Effector memory CD4-positive, alpha-beta T cell (primary cell): Measurements from ENCODE around the gene HDAC11.
"Not testable (repeated sequence)": the region's sequence is repeated elsewhere in the genome, so short reads cannot be mapped to it uniquely, and the experiment has no call there.

ENCODE experiments used
- DNase-seq, 3 donors: peaks; one replicate each; pipeline ENCODE4 v3.0.0-alpha.2; 2020
- H3K27ac ChIP-seq: 2 replicates; pipeline ENCODE4 v1.7.0; 2013; ENCODE audit warnings: mild to moderate bottlenecking, low read length, moderate library complexity; ENCODE audit not compliant: insufficient read depth, poor library complexity, severe bottlenecking
- H3K27me3 ChIP-seq: replicated peaks from 2 replicates; pipeline ENCODE4 v1.7.0; 2013; ENCODE audit warnings: mild to moderate bottlenecking, low read length; ENCODE audit not compliant: insufficient read depth, control insufficient read depth, poor library complexity, severe bottlenecking
- H3K36me3 ChIP-seq: 2 replicates; pipeline ENCODE4 v1.7.0; 2013; ENCODE audit warnings: mild to moderate bottlenecking, low read length, moderate library complexity; ENCODE audit not compliant: control insufficient read depth, insufficient read depth
- H3K4me1 ChIP-seq: 2 replicates; pipeline ENCODE4 v1.7.0; 2013; ENCODE audit warnings: low read length, mild to moderate bottlenecking; ENCODE audit not compliant: control insufficient read depth, insufficient read depth, poor library complexity, severe bottlenecking
- H3K4me3 ChIP-seq: 2 replicates; pipeline ENCODE4 v1.7.0; 2013; ENCODE audit warnings: low read length, low read depth, mild to moderate bottlenecking; ENCODE audit not compliant: insufficient read depth, poor library complexity, severe bottlenecking
- H3K9me3 ChIP-seq: 2 replicates; pipeline ENCODE4 v1.7.0; 2013; ENCODE audit warnings: mild to moderate bottlenecking, low read length, moderate library complexity; ENCODE audit not compliant: control insufficient read depth

Gene HDAC11

DNA sequence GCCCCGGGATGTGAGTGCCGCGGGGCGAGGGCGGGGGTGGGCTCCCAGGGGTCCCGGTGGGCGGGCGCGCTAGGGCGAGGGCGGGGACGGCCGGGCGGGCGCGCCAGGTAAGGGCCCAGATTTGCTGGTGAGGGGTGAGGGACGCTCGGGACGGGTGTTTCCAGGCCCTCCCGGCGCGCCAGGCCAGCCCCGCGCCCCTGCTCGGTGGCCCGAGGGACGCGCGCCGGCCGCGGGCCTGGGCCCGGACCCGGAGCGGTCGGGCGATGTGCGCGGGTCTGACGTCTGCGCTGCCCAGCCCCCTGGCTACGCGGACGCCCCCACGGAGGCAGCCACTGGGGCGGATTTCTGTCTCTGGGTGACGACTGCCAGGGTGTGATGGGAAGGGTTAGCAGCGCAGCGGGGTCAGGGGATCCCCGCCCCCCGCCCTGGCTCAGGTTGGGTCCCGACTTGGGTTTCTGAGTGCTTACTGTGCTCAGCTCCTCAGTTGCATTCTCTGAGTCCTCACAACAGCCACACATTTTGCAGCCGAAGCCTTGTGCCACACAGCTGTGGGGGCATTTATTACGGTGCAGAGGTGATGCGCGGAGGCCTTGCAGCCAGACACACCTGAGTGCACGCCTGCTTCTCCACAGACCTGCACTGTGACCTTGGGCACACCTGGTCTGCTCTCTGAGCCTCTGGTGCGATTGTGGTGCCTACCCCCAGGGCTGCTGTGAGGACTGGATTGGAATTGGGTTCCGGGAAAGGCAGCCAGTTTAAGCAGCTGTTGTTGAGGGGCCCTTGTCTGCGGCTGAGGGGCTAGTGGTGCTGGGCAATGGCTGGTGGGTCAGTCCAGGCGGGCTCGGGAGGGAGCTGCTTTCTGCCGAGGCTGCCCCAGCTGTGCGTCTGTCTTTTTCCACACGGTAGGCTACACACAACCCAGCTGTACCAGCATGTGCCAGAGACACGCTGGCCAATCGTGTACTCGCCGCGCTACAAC lies 523 bp downstream of the HDAC11 start:
- H3K27ac ChIP-seq = peak overlapping the region; percentile 91
- no peaks in the 10 kb centered on the region for H3K36me3 ChIP-seq
- peak overlapping the region; percentile 23 for H3K4me3 ChIP-seq
- peak; percentile 41 to 53 (median 46) for DNase-seq
- H3K4me1 ChIP-seq = peaks cover 25% of the 10 kb centered on the region
- no peaks in the 10 kb centered on the region for H3K9me3 ChIP-seq
- H3K27me3 ChIP-seq = no peaks in the 10 kb centered on the region

DNA sequence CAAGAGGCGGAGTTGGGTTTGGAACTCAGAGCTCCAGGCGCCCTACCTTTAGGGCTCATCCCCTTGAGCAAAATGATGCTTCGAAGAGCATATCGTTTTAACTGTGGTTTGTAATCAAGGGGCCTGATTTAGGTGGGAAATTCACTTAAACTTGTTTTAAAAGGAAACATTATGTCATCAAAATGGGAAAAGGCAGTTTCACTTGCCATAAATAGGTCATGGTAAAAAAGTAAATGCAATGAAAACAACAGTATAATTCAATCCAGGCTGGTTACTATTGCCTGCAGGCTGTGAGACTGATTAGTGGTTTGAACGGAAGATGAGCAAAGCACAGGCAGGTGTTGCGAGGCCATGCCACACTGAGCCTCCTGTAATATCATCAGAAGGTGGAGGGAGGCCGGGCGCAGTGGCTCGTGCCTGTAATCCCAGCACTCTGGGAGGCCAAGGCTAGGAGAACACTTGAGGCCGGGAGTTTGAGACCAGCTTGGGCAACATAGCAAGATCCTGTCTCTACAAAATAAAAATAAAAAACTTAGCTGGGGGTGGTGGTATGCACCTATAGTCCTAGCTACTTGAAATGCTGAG lies 2.1 kb downstream of the HDAC11 start:
- DNase-seq = no peak
- Histone ChIP-seq H3K4me1 (peaks cover 23% of the 10 kb centered on the region), H3K4me3 (no peak overlapping the region), H3K9me3 (no peaks in the 10 kb centered on the region), H3K27me3 (no peaks in the 10 kb centered on the region), H3K27ac (no peak overlapping the region), H3K36me3 (no peaks in the 10 kb centered on the region)

DNA sequence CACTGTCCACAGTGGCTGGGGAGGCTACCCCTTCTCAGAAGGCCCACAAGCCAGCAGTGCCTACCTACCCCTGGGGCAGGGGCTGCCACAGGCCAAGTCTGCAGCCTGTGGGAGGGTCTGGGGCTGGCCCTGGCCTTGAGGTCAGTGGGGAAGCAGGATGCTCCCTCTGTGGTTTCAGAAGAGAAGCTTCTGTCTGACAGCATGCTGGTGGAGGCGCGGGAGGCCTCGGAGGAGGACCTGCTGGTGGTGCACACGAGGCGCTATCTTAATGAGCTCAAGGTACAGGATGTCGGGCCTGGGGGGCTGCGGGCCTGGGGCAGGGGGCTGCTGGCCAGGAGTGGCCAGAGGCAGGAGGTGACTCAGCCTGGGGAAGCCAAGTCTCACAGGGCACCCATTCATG lies 3.2 kb downstream of the HDAC11 start:
- H3K27ac ChIP-seq = no peak overlapping the region
- H3K4me1 ChIP-seq = peaks cover 23% of the 10 kb centered on the region
- H3K9me3 ChIP-seq = no peaks in the 10 kb centered on the region
- no peaks in the 10 kb centered on the region for H3K27me3 ChIP-seq
- no peak overlapping the region for H3K4me3 ChIP-seq
- DNase-seq = no peak
- no peaks in the 10 kb centered on the region for H3K36me3 ChIP-seq

DNA sequence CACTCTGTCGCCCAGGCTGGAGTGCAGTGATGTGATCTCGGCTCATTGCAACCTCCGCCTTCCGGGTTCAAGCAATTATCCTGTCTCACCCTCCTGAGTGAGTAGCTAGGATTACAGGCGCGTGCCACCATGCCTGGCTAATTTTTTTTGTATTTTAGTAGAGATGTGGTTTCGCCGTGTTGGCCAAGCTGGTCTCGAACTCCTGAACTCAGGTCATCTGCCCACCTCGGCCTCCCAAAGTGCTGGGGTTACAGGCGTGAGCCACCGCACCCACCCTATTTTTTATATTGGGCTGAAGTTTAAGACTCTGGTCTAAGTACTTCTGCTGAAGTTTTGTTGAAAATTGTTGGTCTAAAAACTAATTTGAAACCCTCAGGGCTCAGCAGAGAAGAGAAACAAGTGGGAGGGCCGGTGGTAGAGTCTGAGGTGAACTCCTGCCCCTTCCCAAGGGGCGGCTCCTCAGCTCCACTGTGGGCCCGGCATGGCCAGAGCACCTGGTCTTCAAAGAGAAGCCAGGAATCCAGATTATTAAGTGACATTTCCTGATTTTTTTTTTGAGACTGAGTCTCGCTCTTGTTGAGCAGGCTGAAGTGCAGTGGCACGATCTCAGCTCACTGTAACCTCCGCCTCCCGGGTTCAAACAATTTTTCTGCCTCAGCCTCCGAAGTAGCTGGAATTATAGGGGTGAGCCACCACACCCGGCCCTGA lies 4.0 kb downstream of the HDAC11 start:
- H3K27me3 ChIP-seq = no peaks in the 10 kb centered on the region
- H3K27ac ChIP-seq = peak overlapping the region; percentile 37
- H3K4me1 ChIP-seq = peaks cover 22% of the 10 kb centered on the region
- H3K4me3 ChIP-seq = no peak overlapping the region
- DNase-seq = no peak
- no peaks in the 10 kb centered on the region for H3K36me3 ChIP-seq
- H3K9me3 ChIP-seq = no peaks in the 10 kb centered on the region

DNA sequence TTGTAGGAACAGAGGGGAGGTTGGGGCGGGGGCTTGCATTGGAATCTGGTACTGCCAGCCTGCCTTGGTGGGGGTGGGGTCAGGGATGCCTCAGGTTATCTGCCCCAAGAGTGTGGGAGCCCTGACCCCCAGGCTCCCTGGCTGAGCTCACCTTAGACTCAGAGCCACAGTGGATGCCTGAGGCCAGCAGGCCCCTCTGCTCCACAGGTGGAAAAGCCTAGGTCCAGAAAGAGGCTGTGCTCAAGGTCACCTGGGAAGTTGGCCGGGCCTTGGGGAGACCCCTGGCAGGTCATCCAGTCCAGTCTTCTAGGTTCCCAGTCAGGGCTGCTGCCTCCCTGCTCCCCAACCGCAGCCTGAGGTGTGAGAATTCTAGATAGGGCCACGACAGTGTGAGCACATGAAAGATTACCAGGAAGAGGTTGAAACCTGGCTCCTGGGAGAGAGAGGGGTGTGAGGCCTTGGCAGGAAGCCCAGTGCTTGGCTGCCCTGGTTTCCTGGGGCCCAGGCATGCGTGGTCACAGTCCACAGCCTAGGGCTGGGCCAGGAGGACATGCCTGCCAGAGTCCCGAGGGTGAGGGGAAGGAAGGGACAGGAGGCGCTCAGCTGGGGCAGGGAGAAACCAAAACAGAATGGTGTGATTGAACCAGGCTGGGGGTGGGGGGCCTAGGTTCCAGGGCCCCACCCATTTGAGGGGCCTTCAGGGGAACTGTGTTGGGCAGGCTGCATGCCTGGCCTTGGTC lies 4.9 kb downstream of the HDAC11 start:
- H3K27me3 ChIP-seq = no peaks in the 10 kb centered on the region
- peaks cover 18% of the 10 kb centered on the region for H3K4me1 ChIP-seq
- H3K27ac ChIP-seq = peak overlapping the region; percentile 37
- no peaks in the 10 kb centered on the region for H3K9me3 ChIP-seq
- no peaks in the 10 kb centered on the region for H3K36me3 ChIP-seq
- H3K4me3 ChIP-seq = no peak overlapping the region
- peak in 1 of 3 donors; percentile 10 for DNase-seq

DNA sequence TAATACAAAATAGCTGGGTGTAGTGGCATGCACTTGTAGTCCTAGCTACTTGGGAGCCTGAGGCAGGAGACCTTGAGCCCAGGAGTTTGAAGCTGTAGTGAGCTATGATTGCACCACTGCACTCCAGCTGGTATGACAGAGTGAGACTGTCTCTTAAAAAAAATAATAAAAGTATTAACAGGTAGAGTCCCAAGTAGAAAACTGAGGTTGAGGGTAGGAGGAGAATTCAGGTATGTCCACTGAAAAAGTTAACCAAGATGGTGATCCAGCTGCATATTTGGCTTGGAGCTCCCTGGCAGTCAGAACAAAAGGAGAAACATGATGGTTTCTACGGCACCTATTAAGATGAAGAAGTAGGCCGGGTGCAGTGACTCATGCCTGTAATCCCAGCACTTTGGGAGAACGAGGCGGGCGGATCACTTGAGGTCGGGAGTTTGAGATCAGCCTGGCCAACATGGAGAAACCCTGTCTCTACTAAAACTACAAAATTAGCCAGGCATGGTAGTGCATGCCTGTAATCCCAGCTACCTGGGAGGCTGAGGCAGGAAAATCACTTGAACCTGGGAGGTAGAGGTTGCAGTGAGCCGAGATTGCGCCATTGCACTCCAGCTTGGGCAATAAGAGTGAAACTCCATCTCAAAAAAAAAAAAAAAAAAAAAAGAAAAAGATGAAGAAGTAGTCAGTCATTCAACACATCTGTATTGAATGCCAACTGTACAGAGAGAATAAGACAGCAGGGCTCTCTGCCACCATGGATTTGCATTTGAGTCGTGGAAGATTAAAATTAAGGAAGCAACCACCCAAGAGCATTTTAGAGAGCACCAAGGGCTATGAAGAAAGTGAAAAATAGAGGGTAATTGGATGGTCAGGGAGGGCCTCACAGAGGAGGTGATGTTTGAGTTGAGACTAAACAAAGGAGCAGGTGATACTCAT lies 5.8 kb downstream of the HDAC11 start:
- DNase-seq, H3K36me3 ChIP-seq, H3K4me3 ChIP-seq, H3K27me3 ChIP-seq, H3K9me3 ChIP-seq: not testable (repeated sequence)
- Histone ChIP-seq H3K27ac (peak overlapping the region; percentile 18), H3K4me1 (peaks cover 13% of the 10 kb centered on the region)

DNA sequence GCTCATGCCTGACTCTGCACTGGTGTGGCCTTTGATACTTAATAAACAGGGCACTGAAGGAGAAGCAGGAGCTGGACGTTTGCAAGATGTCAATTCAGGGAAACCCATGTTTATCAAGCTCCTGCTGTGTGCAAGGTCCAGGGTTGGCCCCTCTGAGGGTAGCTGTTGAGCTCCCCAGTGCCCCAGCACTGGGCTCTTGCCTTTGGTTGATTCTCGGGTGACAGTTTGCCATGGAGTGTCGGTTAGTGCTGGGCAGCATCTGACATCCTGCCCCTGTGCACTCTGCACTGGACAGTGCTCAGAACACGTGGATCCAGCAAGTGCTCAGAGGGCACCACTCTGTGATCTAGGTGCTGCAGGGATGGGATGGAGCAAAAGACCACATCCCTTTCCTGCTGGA lies 7.3 kb downstream of the HDAC11 start:
- no peak overlapping the region for H3K4me3 ChIP-seq
- DNase-seq = no peak
- no peaks in the 10 kb centered on the region for H3K36me3 ChIP-seq
- H3K27me3 ChIP-seq = no peaks in the 10 kb centered on the region
- H3K9me3 ChIP-seq = no peaks in the 10 kb centered on the region
- H3K27ac ChIP-seq = no peak overlapping the region
- peaks cover 11% of the 10 kb centered on the region for H3K4me1 ChIP-seq

DNA sequence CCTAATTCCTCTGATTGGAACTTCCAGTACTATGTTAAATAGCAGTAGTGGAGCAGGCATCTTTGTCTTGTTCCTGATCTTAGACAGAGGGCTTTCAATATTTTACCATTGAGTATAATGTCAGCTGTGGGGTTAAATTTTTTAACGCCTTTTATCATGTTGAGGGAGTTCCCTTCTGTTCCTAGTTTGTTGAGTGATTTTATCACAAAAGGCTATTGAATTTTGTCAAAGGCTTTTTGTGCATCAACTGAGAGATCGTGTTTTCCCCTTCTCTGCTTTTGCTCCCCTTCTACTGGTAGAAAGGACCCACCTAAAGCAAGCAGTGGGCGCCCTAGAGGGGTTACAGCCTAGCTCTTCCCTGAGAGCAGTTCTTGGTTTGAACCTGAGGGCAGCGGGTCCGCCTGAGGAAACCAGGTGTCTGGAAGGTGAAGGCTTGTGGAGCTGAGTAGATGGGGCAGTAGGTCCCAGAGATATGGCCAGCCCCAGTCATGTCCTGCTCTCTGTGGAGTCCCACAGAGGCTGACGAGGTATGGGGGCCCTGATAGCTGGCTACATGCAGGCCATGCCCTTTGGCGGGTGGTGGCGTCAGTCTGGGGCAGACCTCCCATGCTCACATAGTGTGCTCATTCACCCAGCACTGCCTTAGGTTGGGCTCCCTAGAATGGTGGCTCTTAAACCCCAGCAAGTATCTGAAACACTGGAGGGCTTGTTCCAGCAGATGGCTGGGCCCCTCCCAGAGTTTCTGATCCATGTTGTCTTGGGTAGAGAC lies 11.3 kb downstream of the HDAC11 start:
- H3K9me3 ChIP-seq = no peaks in the 10 kb centered on the region
- DNase-seq = no peak
- no peaks in the 10 kb centered on the region for H3K4me1 ChIP-seq

More for the DNA sequence above, 11.3 kb downstream of the HDAC11 start:
- no peaks in the 10 kb centered on the region for H3K27me3 ChIP-seq
- no peak overlapping the region for H3K4me3 ChIP-seq
- H3K27ac ChIP-seq = no peak overlapping the region
- H3K36me3 ChIP-seq = no peaks in the 10 kb centered on the region
